Measurements from ENCODE around the gene CHD9. TPM values are rescaled to one million over a fixed set of nuclear protein-coding genes. Genes with fewer than 3 reads are reported as not detected.

The CHD9 gene
- total RNA-seq, 1 experiment from 2014 or later: 18.9 TPM

DNA sequence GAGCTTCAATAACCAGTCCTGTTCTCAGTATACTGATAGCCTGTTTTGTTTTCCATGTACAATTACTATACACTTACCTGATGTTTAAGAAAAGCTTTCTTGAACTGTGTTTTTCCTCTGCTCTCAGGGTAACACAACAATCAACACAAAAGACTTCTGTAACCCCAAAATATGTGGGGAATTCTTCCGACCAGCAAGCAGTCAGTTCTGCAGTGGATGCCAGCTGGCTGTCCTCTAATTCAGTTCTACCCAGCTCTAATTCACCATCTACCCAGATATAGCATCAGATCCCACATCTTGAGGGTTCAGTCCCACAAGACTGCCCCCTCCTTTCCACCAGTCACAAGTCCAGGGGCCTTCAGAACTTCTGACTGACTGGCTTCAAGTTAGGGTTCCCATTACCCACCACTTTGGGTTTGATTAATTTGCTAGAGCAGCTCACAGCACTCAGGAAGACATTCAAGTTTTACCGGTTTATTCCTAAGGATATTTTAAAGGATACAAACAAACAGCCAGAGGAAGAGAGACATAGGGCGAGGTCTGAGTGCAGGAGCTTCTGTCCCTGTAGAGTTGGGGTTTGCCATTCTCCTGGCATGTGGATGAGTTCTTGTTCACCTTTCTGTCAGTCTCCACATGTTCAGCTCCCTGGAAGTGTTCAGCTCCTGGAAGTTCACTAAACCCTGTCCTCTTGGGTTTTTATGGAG lies 178.2 kb downstream of the CHD9 start:
- ChIA-PET CTCF (no interaction called here), POLR2A (interaction anchor here (0.8 kb wide), 1 partner anchor 26 kb away, joined by 4 read pairs; no protein-coding TSS in a partner anchor), RAD21 (ENCODE audit: low non-redundant PET in 1 of 2, low total read pairs in 2 of 2, uncharacterized antibody in 2 of 2, unreplicated experiment in 2 of 2) (no interaction called here)
- DNase-seq (ENCODE audit: low read depth, low spot score) (no peak), ATAC-seq (no peak)
- intact Hi-C loops (cut with micrococcal nuclease): no loop called here
- Histone ChIP-seq H3K4me1 (ENCODE audit: control insufficient read depth in 1 of 2, insufficient read depth in 2 of 2, low read length in 2 of 2) (no peaks in the 10 kb centered on the region), H3K9me3 (ENCODE audit: control insufficient read depth in 1 of 2, insufficient read depth in 1 of 2, low read depth in 1 of 2, low read length in 2 of 2) (no peaks in the 10 kb centered on the region), H3K27ac (ENCODE audit: low read depth, low read length) (no peak overlapping the region), H2AFZ (ENCODE audit: low read depth, low read length, poor library complexity, severe bottlenecking) (no peak overlapping the region), H3K9me2 (ENCODE audit: insufficient read depth) (no peaks in the 10 kb centered on the region), H3K27me3 (ENCODE audit: insufficient read depth, low read length) (no peaks in the 10 kb centered on the region), H3K4me2 (ENCODE audit: low read length) (no peak overlapping the region), H3K36me3 (ENCODE audit: control insufficient read depth in 1 of 2, insufficient read depth in 2 of 2, low read length in 2 of 2) (peaks cover 0 to 5% of the 10 kb centered on the region in 2 experiments; a peak in 2 of 4 replicates), H3K4me3 (replicated peaks in 1 of 2; ENCODE audit: low read depth in 1 of 2, low read length in 2 of 2) (no peak overlapping the region), H3K79me2 (ENCODE audit: insufficient read depth, low read length) (no peaks in the 10 kb centered on the region), H3K9ac (ENCODE audit: low read length) (no peak overlapping the region), H4K20me1 (ENCODE audit: insufficient read depth) (no peaks in the 10 kb centered on the region)
- no TSS peak for BruUV-seq (replicated peaks)
- TF ChIP-seq FOSL1 (IDR thresholded peaks at IDR 0.05; ENCODE audit: low read depth): no peak
- no peak for TF ChIP-seq POLR2AphosphoS5 (IDR thresholded peaks at IDR 0.05; ENCODE audit: low read depth, low read length)

DNA sequence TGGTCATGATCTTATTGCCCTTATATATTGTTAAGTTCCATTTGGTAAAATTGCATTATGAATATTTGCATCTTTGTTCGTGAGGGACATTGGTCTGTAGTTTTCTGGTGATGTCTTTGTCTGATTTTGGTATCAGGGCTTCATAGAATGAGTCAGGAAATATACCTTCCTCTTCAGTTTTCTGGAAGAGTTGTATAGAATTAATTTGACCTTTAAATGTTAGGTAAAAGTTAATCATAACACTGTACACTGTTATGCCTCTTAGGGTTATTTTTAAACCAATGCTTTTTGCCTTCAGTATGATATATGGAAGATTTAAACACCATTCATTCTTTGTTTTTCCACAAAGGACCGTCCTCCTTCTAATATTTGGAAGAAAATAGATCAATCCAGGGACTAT lies 180.0 kb downstream of the CHD9 start:
- H3K27me3 ChIP-seq (ENCODE audit: insufficient read depth, low read length): no peaks in the 10 kb centered on the region
- ChIA-PET CTCF (no interaction called here), RAD21 (ENCODE audit: low non-redundant PET in 1 of 2, low total read pairs in 2 of 2, uncharacterized antibody in 2 of 2, unreplicated experiment in 2 of 2) (no interaction called here), POLR2A (no interaction called here)
- H3K4me2 ChIP-seq (ENCODE audit: low read length): no peak overlapping the region
- H3K79me2 ChIP-seq (ENCODE audit: insufficient read depth, low read length): no peaks in the 10 kb centered on the region
- BruUV-seq (replicated peaks): no TSS peak
- H3K4me3 ChIP-seq (replicated peaks in 1 of 2; ENCODE audit: low read depth in 1 of 2, low read length in 2 of 2): no peak overlapping the region
- no peaks in the 10 kb centered on the region for H3K9me3 ChIP-seq (ENCODE audit: control insufficient read depth in 1 of 2, insufficient read depth in 1 of 2, low read depth in 1 of 2, low read length in 2 of 2)
- no peak overlapping the region for H3K27ac ChIP-seq (ENCODE audit: low read depth, low read length)
- ATAC-seq: no peak
- no peak overlapping the region for H2AFZ ChIP-seq (ENCODE audit: low read depth, low read length, poor library complexity, severe bottlenecking)
- no peak overlapping the region for H3K9ac ChIP-seq (ENCODE audit: low read length)
- H3K9me2 ChIP-seq (ENCODE audit: insufficient read depth): no peaks in the 10 kb centered on the region
- no peak for DNase-seq (ENCODE audit: low read depth, low spot score)
- no peaks in the 10 kb centered on the region for H3K4me1 ChIP-seq (ENCODE audit: control insufficient read depth in 1 of 2, insufficient read depth in 2 of 2, low read length in 2 of 2)
- no peaks in the 10 kb centered on the region for H4K20me1 ChIP-seq (ENCODE audit: insufficient read depth)
- H3K36me3 ChIP-seq (ENCODE audit: control insufficient read depth in 1 of 2, insufficient read depth in 2 of 2, low read length in 2 of 2): peaks cover 0 to 2% of the 10 kb centered on the region in 2 experiments; a peak in 2 of 4 replicates
- intact Hi-C loops (cut with micrococcal nuclease): no loop called here
- TF ChIP-seq TCF7L2 (IDR thresholded peaks at IDR 0.05; ENCODE audit: borderline replicate concordance, extremely low read depth, insufficient read depth, insufficient read length) (no peak), RAD21 (IDR thresholded peaks at IDR 0.05; ENCODE audit: low read depth) (no peak), CEBPB (IDR thresholded peaks at IDR 0.05; ENCODE audit: low read depth) (no peak), SIN3A (IDR thresholded peaks at IDR 0.05; ENCODE audit: low read depth) (no peak), POLR2AphosphoS5 (IDR thresholded peaks at IDR 0.05; ENCODE audit: low read depth, low read length) (no peak), EGR1 (IDR thresholded peaks at IDR 0.05; ENCODE audit: low read depth) (no peak), EZH2 (IDR thresholded peaks at IDR 0.05) (no peak)
- TF ChIP-seq, protein P1, sequence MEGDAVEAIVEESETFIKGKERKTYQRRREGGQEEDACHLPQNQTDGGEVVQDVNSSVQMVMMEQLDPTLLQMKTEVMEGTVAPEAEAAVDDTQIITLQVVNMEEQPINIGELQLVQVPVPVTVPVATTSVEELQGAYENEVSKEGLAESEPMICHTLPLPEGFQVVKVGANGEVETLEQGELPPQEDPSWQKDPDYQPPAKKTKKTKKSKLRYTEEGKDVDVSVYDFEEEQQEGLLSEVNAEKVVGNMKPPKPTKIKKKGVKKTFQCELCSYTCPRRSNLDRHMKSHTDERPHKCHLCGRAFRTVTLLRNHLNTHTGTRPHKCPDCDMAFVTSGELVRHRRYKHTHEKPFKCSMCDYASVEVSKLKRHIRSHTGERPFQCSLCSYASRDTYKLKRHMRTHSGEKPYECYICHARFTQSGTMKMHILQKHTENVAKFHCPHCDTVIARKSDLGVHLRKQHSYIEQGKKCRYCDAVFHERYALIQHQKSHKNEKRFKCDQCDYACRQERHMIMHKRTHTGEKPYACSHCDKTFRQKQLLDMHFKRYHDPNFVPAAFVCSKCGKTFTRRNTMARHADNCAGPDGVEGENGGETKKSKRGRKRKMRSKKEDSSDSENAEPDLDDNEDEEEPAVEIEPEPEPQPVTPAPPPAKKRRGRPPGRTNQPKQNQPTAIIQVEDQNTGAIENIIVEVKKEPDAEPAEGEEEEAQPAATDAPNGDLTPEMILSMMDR (IDR thresholded peaks at IDR 0.05 in 2 of 3, conservative IDR thresholded peaks at IDR 0.05 in 1 of 3; ENCODE audit: borderline replicate concordance in 1 of 3, insufficient read depth in 1 of 3, low read depth in 2 of 3, low read length in 2 of 3): no peak
- TF ChIP-seq, protein P2, sequence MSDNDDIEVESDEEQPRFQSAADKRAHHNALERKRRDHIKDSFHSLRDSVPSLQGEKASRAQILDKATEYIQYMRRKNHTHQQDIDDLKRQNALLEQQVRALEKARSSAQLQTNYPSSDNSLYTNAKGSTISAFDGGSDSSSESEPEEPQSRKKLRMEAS (IDR thresholded peaks at IDR 0.05): no peak
- TF ChIP-seq, protein P3, sequence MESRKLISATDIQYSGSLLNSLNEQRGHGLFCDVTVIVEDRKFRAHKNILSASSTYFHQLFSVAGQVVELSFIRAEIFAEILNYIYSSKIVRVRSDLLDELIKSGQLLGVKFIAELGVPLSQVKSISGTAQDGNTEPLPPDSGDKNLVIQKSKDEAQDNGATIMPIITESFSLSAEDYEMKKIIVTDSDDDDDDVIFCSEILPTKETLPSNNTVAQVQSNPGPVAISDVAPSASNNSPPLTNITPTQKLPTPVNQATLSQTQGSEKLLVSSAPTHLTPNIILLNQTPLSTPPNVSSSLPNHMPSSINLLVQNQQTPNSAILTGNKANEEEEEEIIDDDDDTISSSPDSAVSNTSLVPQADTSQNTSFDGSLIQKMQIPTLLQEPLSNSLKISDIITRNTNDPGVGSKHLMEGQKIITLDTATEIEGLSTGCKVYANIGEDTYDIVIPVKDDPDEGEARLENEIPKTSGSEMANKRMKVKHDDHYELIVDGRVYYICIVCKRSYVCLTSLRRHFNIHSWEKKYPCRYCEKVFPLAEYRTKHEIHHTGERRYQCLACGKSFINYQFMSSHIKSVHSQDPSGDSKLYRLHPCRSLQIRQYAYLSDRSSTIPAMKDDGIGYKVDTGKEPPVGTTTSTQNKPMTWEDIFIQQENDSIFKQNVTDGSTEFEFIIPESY (IDR thresholded peaks at IDR 0.05; ENCODE audit: extremely low read depth, insufficient replicate concordance, low read length): no peak

All from HCT116 (cell line).